Upper lobe of left lung (tissue), 6 donors: ENCODE data around the gene ASAH2. TPM values are rescaled to one million over a fixed set of nuclear protein-coding genes. Genes with fewer than 3 reads are reported as not detected.
"Not testable (repeated sequence)": the region's sequence is repeated elsewhere in the genome, so short reads cannot be mapped to it uniquely, and the experiment has no call there.

Experiments used
- ATAC-seq, 2 donors: fragments of 200-7000 bp; cut with Tn5 transposase; one replicate each; pipeline ENCODE4 v1.9.1; 2022; ENCODE audit warnings: mild to moderate bottlenecking in 2 of 2, moderate library complexity in 2 of 2; ENCODE audit not compliant: low FRiP score in 2 of 2
- DNase-seq, 2 donors: peaks; one replicate each; pipeline ENCODE4 v3.0.0-alpha.2; 2019 to 2020
- H3K27ac ChIP-seq, 4 donors: fragments of 200-600 bp; sonication (generic); one replicate each; pipeline ENCODE4 v1.5.1; 2016 to 2019
- H3K27me3 ChIP-seq, 4 donors: fragments of 200-600 bp; sonication (generic); one replicate each; pipeline ENCODE4 v1.5.1; 2017 to 2019
- H3K36me3 ChIP-seq, 4 donors: fragments of 200-600 bp; sonication (generic); one replicate each; pipeline ENCODE4 v1.5.1; 2016 to 2019
- H3K4me1 ChIP-seq, 4 donors: fragments of 200-600 bp; sonication (generic); one replicate each; pipeline ENCODE4 v1.5.1; 2018 to 2019
- H3K4me3 ChIP-seq, 4 donors: fragments of 200-600 bp; sonication (generic); one replicate each; pipeline ENCODE4 v1.5.1; 2017 to 2019; ENCODE audit warnings: mild to moderate bottlenecking in 2 of 4, moderate library complexity in 1 of 4
- H3K9me3 ChIP-seq, 4 donors: fragments of 200-600 bp; sonication (generic); one replicate each; pipeline ENCODE4 v1.5.1; 2018 to 2019
- CTCF ChIP-seq, 6 experiments: fragments of 450-650 bp in 4 of 6; fragments of 200-600 bp in 2 of 6; sonication (generic) in 2 of 6; IDR thresholded peaks; one replicate each; pipeline ENCODE4 v1.5.1; 2016 to 2019; ENCODE audit warnings: antibody characterized with exemption in 6 of 6
- EP300 ChIP-seq, 4 donors: sonication (generic); formaldehyde crosslinking; IDR thresholded peaks; one replicate each; pipeline ENCODE4 v1.5.1; 2017; ENCODE audit warnings: antibody characterized with exemption in 4 of 4, control low read depth in 2 of 4
- POLR2A ChIP-seq, 4 donors: fragments of 450-650 bp; IDR thresholded peaks; one replicate each; pipeline ENCODE4 v1.5.1; 2016 to 2017; ENCODE audit warnings: antibody characterized with exemption in 4 of 4, mild to moderate bottlenecking in 2 of 4
- POLR2AphosphoS5 ChIP-seq, 2 donors: sonication (generic); formaldehyde crosslinking; IDR thresholded peaks; one replicate each; pipeline ENCODE4 v1.5.1; 2017; ENCODE audit warnings: antibody characterized with exemption in 2 of 2
- WGBS, 2 donors: methylation state at CpG; one replicate each; pipeline ENCODE4 v1.1.5; 2017 to 2018; 5-methylcytosine and 5-hydroxymethylcytosine counted together
- total RNA-seq, 6 donors: library from RNA; depleted of rRNA in 4 of 6; stranded (reverse); fragments of >200 nt in 4 of 6; gene quantifications; one replicate each; pipeline versions ENCODE4 v1.1.0 to v1.2.1, GENCODE V29; 2016 to 2021
- donor health status: DM: no; HTN: no; CAD: no; lungs with moderate emphysema.
- donor health status: DM: no; HTN: yes; CAD: no; lungs with severe emphysema.

ASAH2 gene
- total RNA-seq, 6 donors from 2014 or later = 0.11 to 21.0 (median 0.61) TPM

- TF ChIP-seq CTCF (IDR thresholded peaks at IDR 0.05) (no peak), POLR2A (IDR thresholded peaks at IDR 0.05) (no peak), POLR2AphosphoS5 (IDR thresholded peaks at IDR 0.05) (no peak), EP300 (IDR thresholded peaks at IDR 0.05) (no peak)
- WGBS, 2 donors = 94 to 98% methylated on average over 4 of the region's 4 CpGs
- no peaks in the 10 kb centered on the region for H3K4me1 ChIP-seq
- H3K36me3 ChIP-seq = no peaks in the 10 kb centered on the region
- no peak for DNase-seq
- H3K4me3 ChIP-seq = no peak overlapping the region
- no peak for ATAC-seq
- no peaks in the 10 kb centered on the region for H3K27me3 ChIP-seq
- peaks cover 0 to 3% (median 0%) of the 10 kb centered on the region in 4 donors for H3K9me3 ChIP-seq
- H3K27ac ChIP-seq = no peak overlapping the region
These were observed 8.5 kb downstream of the ASAH2 start for GRCh38 chr10:50242777-50243176.

- H3K9me3 ChIP-seq, ATAC-seq, H3K27ac ChIP-seq, DNase-seq, H3K4me1 ChIP-seq, H3K4me3 ChIP-seq, H3K36me3 ChIP-seq, H3K27me3 ChIP-seq: not testable (repeated sequence)
- WGBS, 2 donors = 82 to 95% methylated on average over 1 of the region's 1 CpG
These were observed 9.8 kb downstream of the ASAH2 start for GRCh38 chr10:50241478-50241877.

GRCh38 chr10:50234486-50234885 lies 16.8 kb downstream of the ASAH2 start:
- Histone ChIP-seq H3K4me3 (no peak overlapping the region), H3K27me3 (no peaks in the 10 kb centered on the region), H3K36me3 (no peaks in the 10 kb centered on the region), H3K27ac (no peak overlapping the region), H3K9me3 (no peaks in the 10 kb centered on the region), H3K4me1 (no peaks in the 10 kb centered on the region)
- DNase-seq (no peak), ATAC-seq (no peak)
- TF ChIP-seq CTCF (IDR thresholded peaks at IDR 0.05) (no peak), EP300 (IDR thresholded peaks at IDR 0.05) (no peak), POLR2A (IDR thresholded peaks at IDR 0.05) (no peak), POLR2AphosphoS5 (IDR thresholded peaks at IDR 0.05) (no peak)
- 47 to 55% methylated on average over 4 of the region's 4 CpGs for WGBS, 2 donors

- TF ChIP-seq POLR2AphosphoS5 (IDR thresholded peaks at IDR 0.05) = no peak
- TF ChIP-seq EP300 (IDR thresholded peaks at IDR 0.05) = no peak
- TF ChIP-seq POLR2A (IDR thresholded peaks at IDR 0.05) = no peak
- TF ChIP-seq CTCF (IDR thresholded peaks at IDR 0.05) = no peak
- no peak for ATAC-seq
- no peak for DNase-seq
- Histone ChIP-seq H3K4me3 (no peak overlapping the region), H3K9me3 (no peaks in the 10 kb centered on the region), H3K36me3 (no peaks in the 10 kb centered on the region), H3K27ac (no peak overlapping the region), H3K4me1 (no peaks in the 10 kb centered on the region), H3K27me3 (no peaks in the 10 kb centered on the region)
These were observed 19.1 kb downstream of the ASAH2 start for GRCh38 chr10:50232261-50232639.

- no peaks in the 10 kb centered on the region for H3K27me3 ChIP-seq
- no peaks in the 10 kb centered on the region for H3K36me3 ChIP-seq
- no peak for TF ChIP-seq EP300 (IDR thresholded peaks at IDR 0.05)
- TF ChIP-seq POLR2AphosphoS5 (IDR thresholded peaks at IDR 0.05) = no peak
- no peak for TF ChIP-seq CTCF (IDR thresholded peaks at IDR 0.05)
- TF ChIP-seq POLR2A (IDR thresholded peaks at IDR 0.05) = no peak
- ATAC-seq (no peak), DNase-seq (no peak)
- no peaks in the 10 kb centered on the region for H3K9me3 ChIP-seq
- H3K4me3 ChIP-seq = no peak overlapping the region
- H3K27ac ChIP-seq = no peak overlapping the region
- no peaks in the 10 kb centered on the region for H3K4me1 ChIP-seq
These were observed 19.6 kb downstream of the ASAH2 start for GRCh38 chr10:50231515-50232260.
